ENCODE results near the gene NR2C2AP. TPM values are rescaled to one million over a fixed set of nuclear protein-coding genes. Genes with fewer than 3 reads are reported as not detected.

The NR2C2AP gene
- 10 to 100 TPM in 2 of 4 donors, 1 to 10 TPM in 2; 5.0 to 11.6 (median 8.7) TPM for total RNA-seq

- peak; percentile 88 to 97 (median 95) for DNase-seq
- Histone ChIP-seq H3K36me3 (peaks cover 0 to 20% (median 0%) of the 10 kb centered on the region in 3 donors), H3K4me1 (peaks cover 0 to 12% (median 5%) of the 10 kb centered on the region in 4 donors), H3K27me3 (no peaks in the 10 kb centered on the region), H3K9me3 (no peaks in the 10 kb centered on the region), H3K4me3 (peak within 1 kb of the TSS; percentile 55 to 82 (median 76)), H3K27ac (peak within 1 kb of the TSS; percentile 61 to 76 (median 70))
- TF ChIP-seq POLR2A (IDR thresholded peaks at IDR 0.05), result no peak
- peak in 2 of 6 experiments; percentile 8 to 11 for TF ChIP-seq CTCF (IDR thresholded peaks at IDR 0.05)
Observed at GRCh38 chr19:19203012-19203856, at the start of gene NR2C2AP. Gene NR2C2AP, minus strand, starts transcription at chr19:19203414. Its CDS starts 354 bp downstream, at chr19:19203060.

GRCh38 chr19:19250196-19250801 lies 47.1 kb upstream of the NR2C2AP start:
- Histone ChIP-seq H3K36me3 (no peaks in the 10 kb centered on the region), H3K9me3 (no peaks in the 10 kb centered on the region), H3K4me3 (no peak overlapping the region), H3K27ac (no peak overlapping the region), H3K27me3 (no peaks in the 10 kb centered on the region), H3K4me1 (no peaks in the 10 kb centered on the region)
- no peak for DNase-seq
- TF ChIP-seq CTCF (IDR thresholded peaks at IDR 0.05), result no peak

GRCh38 chr19:19240476-19240875 lies 37.3 kb upstream of the NR2C2AP start:
- no peak for TF ChIP-seq CTCF (IDR thresholded peaks at IDR 0.05)
- Histone ChIP-seq H3K4me3 (no peak overlapping the region), H3K27ac (no peak overlapping the region), H3K4me1 (no peaks in the 10 kb centered on the region), H3K36me3 (no peaks in the 10 kb centered on the region), H3K27me3 (no peaks in the 10 kb centered on the region), H3K9me3 (peaks cover 0 to 2% (median under 1%) of the 10 kb centered on the region in 4 donors)
- DNase-seq, result no peak

- H3K9me3 ChIP-seq, result peaks cover 0 to 10% (median 5%) of the 10 kb centered on the region in 4 donors
- TF ChIP-seq CTCF (IDR thresholded peaks at IDR 0.05), result no peak
- no peak for TF ChIP-seq POLR2A (IDR thresholded peaks at IDR 0.05)
- H3K36me3 ChIP-seq, result no peaks in the 10 kb centered on the region
- H3K27ac ChIP-seq, result no peak overlapping the region
- no peak overlapping the region for H3K4me3 ChIP-seq
- H3K27me3 ChIP-seq, result no peaks in the 10 kb centered on the region
- no peak for DNase-seq
- no peaks in the 10 kb centered on the region for H3K4me1 ChIP-seq
Observed at GRCh38 chr19:19239675-19240074, 36.5 kb upstream of the NR2C2AP start.

GRCh38 chr19:19238126-19238894 lies 35.1 kb upstream of the NR2C2AP start:
- Histone ChIP-seq H3K9me3 (peaks cover 0 to 21% (median 7%) of the 10 kb centered on the region in 4 donors), H3K36me3 (no peaks in the 10 kb centered on the region), H3K27me3 (no peaks in the 10 kb centered on the region), H3K4me1 (no peaks in the 10 kb centered on the region), H3K4me3 (no peak overlapping the region), H3K27ac (no peak overlapping the region)
- DNase-seq, result no peak
- TF ChIP-seq CTCF (IDR thresholded peaks at IDR 0.05) (no peak), POLR2A (IDR thresholded peaks at IDR 0.05) (no peak)

All from Peyer's patch (tissue), 4 donors.